Esophagus squamous epithelium (tissue), 4 donors: ENCODE measurements around the gene GPC5.

Experiments
- CTCF ChIP-seq, 6 experiments: fragments of 450-650 bp in 4 of 6; fragments of 200-600 bp in 2 of 6; sonication (generic) in 2 of 6; IDR thresholded peaks; one replicate each; pipeline ENCODE4 v1.5.1; 2016 to 2019; ENCODE audit warnings: antibody characterized with exemption in 6 of 6, mild to moderate bottlenecking in 4 of 6, moderate library complexity in 4 of 6
- POLR2A ChIP-seq, 4 donors: fragments of 450-650 bp; IDR thresholded peaks; one replicate each; pipeline ENCODE4 v1.6.1; 2017; ENCODE audit warnings: antibody characterized with exemption in 4 of 4, mild to moderate bottlenecking in 4 of 4, moderate library complexity in 3 of 4

- no peak for TF ChIP-seq CTCF (IDR thresholded peaks at IDR 0.05)
- TF ChIP-seq POLR2A (IDR thresholded peaks at IDR 0.05), result no peak
Observed at GRCh38 chr13:91351123-91351522, 47.3 kb upstream of the GPC5 start.
